Endothelial cell of umbilical vein (primary cell): Measurements from ENCODE around the gene GSN. TPM values are rescaled to one million over a fixed set of nuclear protein-coding genes. Genes with fewer than 3 reads are reported as not detected.

Experiments used
- BruUV-seq: library from RNA; stranded (reverse); fragments of 400-500 nt; replicated peaks from 2 replicates; lab custom pipeline; 2021; lab: Mats Ljungman, UMichigan
- CTCF ChIA-PET: fragments of 300-600, 350-600 bp; sonication (Branson Sonifier 250); formaldehyde crosslinking; loops from one replicate; lab custom pipeline; 2021; ENCODE audit warnings: antibody characterized with exemption, inconsistent platforms; lab: Charles Lee
- POLR2A ChIA-PET: fragments of 300-600, 350-600 bp; sonication (Branson Sonifier 250); formaldehyde crosslinking; loops from one replicate; lab custom pipeline; 2021; ENCODE audit warnings: antibody characterized with exemption, inconsistent platforms; lab: Charles Lee
- DNase-seq: peaks from one replicate; pipeline ENCODE4 v3.0.0-alpha.2; 2011; ENCODE audit warnings: low read depth, low spot score
- FAIRE-seq: peaks from 2 replicates; lab custom pipeline; 2011; peaks lifted over from hg19 to GRCh38; lab: Jason Lieb, UNC
- H2AFZ ChIP-seq: 2 replicates; pipeline ENCODE4 v1.6.0; 2012; ENCODE audit warnings: low read depth, low read length, control low read depth, inconsistent platforms
- H3K27ac ChIP-seq: 2 replicates; pipeline ENCODE4 v1.5.1; 2011; ENCODE audit warnings: low read depth, mild to moderate bottlenecking, control low read depth, low read length, moderate library complexity; ENCODE audit not compliant: insufficient read depth
- H3K27me3 ChIP-seq, 2 experiments: 2 replicates each; pipeline versions ENCODE4 v1.6.0 to v1.6.1; 2011; ENCODE audit warnings: low read length in 2 of 2, mixed read lengths in 1 of 2; ENCODE audit not compliant: control insufficient read depth in 2 of 2, insufficient read depth in 2 of 2
- H3K36me3 ChIP-seq, 2 experiments: 2 replicates in 1 of 2; 3 replicates in 1 of 2; pipeline ENCODE4 v1.5.1; 2011; ENCODE audit warnings: low read length in 2 of 2, mild to moderate bottlenecking in 1 of 2, moderate library complexity in 1 of 2; ENCODE audit not compliant: control insufficient read depth in 2 of 2, insufficient read depth in 2 of 2; ENCODE audit errors: extremely low read depth in 1 of 2
- H3K4me1 ChIP-seq: 3 replicates; pipeline ENCODE4 v1.5.1; 2011; ENCODE audit warnings: mild to moderate bottlenecking, low read length; ENCODE audit not compliant: control insufficient read depth, insufficient read depth; ENCODE audit errors: extremely low read depth
- H3K4me2 ChIP-seq: 2 replicates; pipeline ENCODE4 v1.6.1; 2011; ENCODE audit warnings: low read length, control low read depth, mixed read lengths; ENCODE audit not compliant: insufficient read depth
- H3K4me3 ChIP-seq, 3 experiments: fragments of 200-600 bp in 1 of 3; sonication (generic), shearing (Covaris generic) in 1 of 3; replicated peaks in 1 of 3; 2 replicates each; pipeline ENCODE4 v1.5.1; 2011 to 2016; ENCODE audit warnings: control low read depth in 3 of 3, low read length in 3 of 3, mild to moderate bottlenecking in 2 of 3, inconsistent platforms in 1 of 3, low read depth in 1 of 3, moderate library complexity in 1 of 3; ENCODE audit not compliant: insufficient read depth in 1 of 3
- H3K79me2 ChIP-seq: 2 replicates; pipeline ENCODE4 v1.6.0; 2012; ENCODE audit warnings: low read length, inconsistent platforms; ENCODE audit not compliant: control insufficient read depth, insufficient read depth
- H3K9ac ChIP-seq: replicated peaks from 2 replicates; pipeline ENCODE3; 2011; ENCODE audit warnings: low read length, control low read depth; ENCODE audit not compliant: insufficient read depth; ENCODE audit errors: extremely low read depth
- H3K9me1 ChIP-seq: replicated peaks from 3 replicates; pipeline ENCODE4 v1.6.0; 2011; ENCODE audit warnings: mild to moderate bottlenecking, low read length; ENCODE audit not compliant: control insufficient read depth, insufficient read depth; ENCODE audit errors: extremely low read depth
- H3K9me3 ChIP-seq: replicated peaks from 2 replicates; pipeline ENCODE4 v1.5.1; 2012; ENCODE audit warnings: low read length, inconsistent platforms; ENCODE audit not compliant: control insufficient read depth, insufficient read depth
- H4K20me1 ChIP-seq: replicated peaks from 2 replicates; pipeline ENCODE3; 2011; ENCODE audit warnings: mild to moderate bottlenecking, low read length; ENCODE audit not compliant: control insufficient read depth, insufficient read depth; ENCODE audit errors: extremely low read depth
- CTCF ChIP-seq, 2 donors: IDR thresholded peaks; 1 replicate in 1 of 2; 2 replicates in 1 of 2; pipeline ENCODE4 v1.5.1; 2011; ENCODE audit warnings: low read length in 2 of 2, mild to moderate bottlenecking in 2 of 2, moderate library complexity in 2 of 2, control low read depth in 1 of 2, inconsistent platforms in 1 of 2, low read depth in 1 of 2; ENCODE audit not compliant: insufficient read depth in 1 of 2; ENCODE audit errors: extremely low read depth in 1 of 2
- EZH2 ChIP-seq: IDR thresholded peaks from 2 replicates; pipeline ENCODE4 v1.6.1; 2012; ENCODE audit warnings: borderline replicate concordance, low read depth, mild to moderate bottlenecking, moderate library complexity, low read length, inconsistent platforms; ENCODE audit not compliant: severe bottlenecking
- FOS ChIP-seq: IDR thresholded peaks from 2 replicates; pipeline ENCODE4 v1.6.1; 2011; ENCODE audit warnings: mild to moderate bottlenecking, low read length, moderate library complexity, borderline replicate concordance; ENCODE audit not compliant: insufficient read depth
- GATA2 ChIP-seq: IDR thresholded peaks from 2 replicates; pipeline ENCODE4 v1.7.0; 2011; ENCODE audit warnings: low read depth, mild to moderate bottlenecking, moderate library complexity, mixed read lengths, low read length; ENCODE audit not compliant: insufficient read length, insufficient read depth
- JUN ChIP-seq: IDR thresholded peaks from 2 replicates; pipeline ENCODE4 v1.6.1; 2011; ENCODE audit warnings: borderline replicate concordance, low read depth; ENCODE audit not compliant: insufficient read length, insufficient read depth
- MAX ChIP-seq: IDR thresholded peaks from 2 replicates; pipeline ENCODE4 v1.6.1; 2011; ENCODE audit not compliant: insufficient read depth, insufficient read length
- MYC ChIP-seq: IDR thresholded peaks from one replicate; pipeline ENCODE4 v1.6.1; 2011; ENCODE audit warnings: mild to moderate bottlenecking, low read depth, low read length
- POLR2A ChIP-seq: IDR thresholded peaks from 2 replicates; pipeline ENCODE4 v1.6.1; 2012; ENCODE audit warnings: low read depth, mild to moderate bottlenecking, control low read depth, low read length
- POLR2AphosphoS5 ChIP-seq: IDR thresholded peaks from 2 replicates; pipeline ENCODE4 v1.6.1; 2012; ENCODE audit warnings: low read depth, mild to moderate bottlenecking, control low read depth, low read length, moderate library complexity; ENCODE audit not compliant: insufficient read depth
- dilution Hi-C: fragments of 300-500 bp; cut with MboI; formaldehyde crosslinking; loops from one replicate; pipeline ENCODE4 v1.15.0; 2019; ENCODE audit warnings: low sequenced_read_pairs; ENCODE audit not compliant: extremely low pct_ligation_motif_present
- intact Hi-C: fragments of 100-400 bp; cut with micrococcal nuclease; formaldehyde crosslinking; loops from one replicate; pipeline ENCODE4 v1.10.0; 2022
- polyA plus RNA-seq, 4 experiments: library from polyadenylated mRNA; depleted of rRNA in 3 of 4; stranded (reverse) in 3 of 4; unstranded in 1 of 4; fragments of >200 nt; gene quantifications; 2 replicates each; pipeline versions ENCODE4 v1.2.1 to v1.2.3, GENCODE V29; 2011 to 2012; ENCODE audit warnings: missing spikeins in 1 of 4
- total RNA-seq: library from RNA; stranded (reverse); gene quantifications from 2 replicates; pipeline ENCODE4 v1.2.3, GENCODE V29; 2021

GSN gene
- total and polyA plus RNA-seq, 2 donors (not counting 3 experiments of a cell fraction or from before 2014, with no cell fraction given): 130 to 232 TPM

- Histone ChIP-seq H2AFZ (no peak overlapping the region), H3K27ac (no peak overlapping the region), H4K20me1 (no peaks in the 10 kb centered on the region), H3K9me1 (no peaks in the 10 kb centered on the region), H3K27me3 (no peaks in the 10 kb centered on the region), H3K4me2 (no peak overlapping the region), H3K4me1 (peaks cover 19% of the 10 kb centered on the region), H3K36me3 (peaks cover 3 to 32% of the 10 kb centered on the region in 2 experiments), H3K9me3 (no peaks in the 10 kb centered on the region), H3K79me2 (no peaks in the 10 kb centered on the region), H3K4me3 (no peak overlapping the region), H3K9ac (no peak overlapping the region)
- no peak for FAIRE-seq
- CTCF ChIA-PET: interaction anchor here (1.0 to 1.3 kb wide), 2 partner anchors 9 to 25 kb away, joined by 3 to 7 read pairs; no protein-coding TSS in a partner anchor
- intact Hi-C loops: no loop called here
- DNase-seq: no peak
- TF ChIP-seq GATA2 (no peak), JUN (no peak), POLR2AphosphoS5 (no peak), EZH2 (no peak), CTCF (IDR thresholded peaks at IDR 0.05; ENCODE audit: extremely low read depth in 1 of 2, insufficient read depth in 1 of 2, low read depth in 1 of 2, low read length in 2 of 2) (no peak), POLR2A (no peak), FOS (no peak), MYC (no peak), MAX (no peak)
- dilution Hi-C loops: no loop called here
- POLR2A ChIA-PET: no interaction called here
- BruUV-seq: no TSS peak
Measured at GRCh38 chr9:121328876-121329681, 61.1 kb downstream of the GSN start.
